ENCODE measurements around the gene TSPAN1. TPM values are rescaled to one million over a fixed set of nuclear protein-coding genes. Genes with fewer than 3 reads are reported as not detected.

Gene TSPAN1
- total RNA-seq, 3 donors from 2014 or later, result 723 to 1,819 (median 1,586) TPM

- H3K36me3 ChIP-seq (ENCODE audit: low read depth), result no peaks in the 10 kb centered on the region
- TF ChIP-seq CTCF (IDR thresholded peaks at IDR 0.05), result no peak
- H3K9me3 ChIP-seq, result no peaks in the 10 kb centered on the region
- intact Hi-C loops (cut with DNase I, micrococcal nuclease), result no loop called here
- ATAC-seq, result no peak
- H3K4me1 ChIP-seq (ENCODE audit: low read depth), result peaks cover 25% of the 10 kb centered on the region
- H3K4me3 ChIP-seq, result no peak overlapping the region
- DNase-seq, result no peak
Observed at GRCh38 chr1:46191033-46191701, 16.3 kb downstream of the TSPAN1 start.

GRCh38 chr1:46192171-46192570 is 17.3 kb downstream of the TSPAN1 start:
- peaks cover 17% of the 10 kb centered on the region for H3K4me1 ChIP-seq (ENCODE audit: low read depth)
- H3K36me3 ChIP-seq (ENCODE audit: low read depth), result no peaks in the 10 kb centered on the region
- no peak overlapping the region for H3K4me3 ChIP-seq
- no peak for TF ChIP-seq CTCF (IDR thresholded peaks at IDR 0.05)
- H3K9me3 ChIP-seq, result no peaks in the 10 kb centered on the region
- DNase-seq (no peak), ATAC-seq (no peak)
- intact Hi-C loops (cut with DNase I, micrococcal nuclease), result no loop called here

- Histone ChIP-seq H3K9me3 (no peaks in the 10 kb centered on the region), H3K4me3 (no peak overlapping the region), H3K36me3 (ENCODE audit: low read depth) (no peaks in the 10 kb centered on the region), H3K4me1 (ENCODE audit: low read depth) (peaks cover 18% of the 10 kb centered on the region)
- no peak for TF ChIP-seq CTCF (IDR thresholded peaks at IDR 0.05)
- DNase-seq (no peak), ATAC-seq (no peak)
- intact Hi-C loops (cut with DNase I, micrococcal nuclease), result no loop called here
Observed at GRCh38 chr1:46193285-46193684, 18.4 kb downstream of the TSPAN1 start.

GRCh38 chr1:46193984-46194570 is 19.2 kb downstream of the TSPAN1 start:
- no peaks in the 10 kb centered on the region for H3K9me3 ChIP-seq
- ATAC-seq (no peak), DNase-seq (no peak)
- H3K4me1 ChIP-seq (ENCODE audit: low read depth), result peaks cover 13% of the 10 kb centered on the region
- H3K36me3 ChIP-seq (ENCODE audit: low read depth), result no peaks in the 10 kb centered on the region
- intact Hi-C loops (cut with DNase I, micrococcal nuclease), result no loop called here
- TF ChIP-seq CTCF (IDR thresholded peaks at IDR 0.05), result no peak
- H3K4me3 ChIP-seq, result no peak overlapping the region

GRCh38 chr1:46194641-46195193 is 19.8 kb downstream of the TSPAN1 start:
- Histone ChIP-seq H3K9me3 (no peaks in the 10 kb centered on the region), H3K36me3 (ENCODE audit: low read depth) (no peaks in the 10 kb centered on the region), H3K4me1 (ENCODE audit: low read depth) (peaks cover 14% of the 10 kb centered on the region), H3K4me3 (no peak overlapping the region)
- no peak for TF ChIP-seq CTCF (IDR thresholded peaks at IDR 0.05)
- DNase-seq (no peak), ATAC-seq (no peak)
- intact Hi-C loops (cut with DNase I, micrococcal nuclease), result no loop called here

Measured in mucosa of descending colon (tissue), 3 donors.